ENCODE results near the gene PPP1R12C.

- no peak for TF ChIP-seq CTCF (IDR thresholded peaks at IDR 0.05)
- no peak for TF ChIP-seq POLR2A (IDR thresholded peaks at IDR 0.05)
These were observed 29.4 kb upstream of the PPP1R12C start for GRCh38 chr19:55146705-55147273.

Data from breast epithelium (tissue), 3 donors.